Right lobe of liver (tissue), 4 donors: ENCODE measurements around the gene TOGARAM2.

ENCODE experiments used
- POLR2A ChIP-seq: fragments of 450-650 bp; IDR thresholded peaks from one replicate; pipeline ENCODE4 v1.6.1; 2017; ENCODE audit warnings: antibody characterized with exemption, mild to moderate bottlenecking
- TF ChIP-seq, protein P1 (sequence below), 4 donors: fragments of 200-600 bp in 3 of 4; fragments of 450-650 bp in 1 of 4; IDR thresholded peaks; one replicate each; pipeline versions ENCODE4 v1.5.1 to v1.8.0; 2016 to 2022; ENCODE audit warnings: antibody characterized with exemption in 4 of 4, mild to moderate bottlenecking in 2 of 4
- donor health status: DM: no; HTN: no; CAD: no.
- donor health status: DM: no; HTN: no; CAD: no.
- donor health status: DM: no; HTN: yes; CAD: no.

- TF ChIP-seq, protein P1, sequence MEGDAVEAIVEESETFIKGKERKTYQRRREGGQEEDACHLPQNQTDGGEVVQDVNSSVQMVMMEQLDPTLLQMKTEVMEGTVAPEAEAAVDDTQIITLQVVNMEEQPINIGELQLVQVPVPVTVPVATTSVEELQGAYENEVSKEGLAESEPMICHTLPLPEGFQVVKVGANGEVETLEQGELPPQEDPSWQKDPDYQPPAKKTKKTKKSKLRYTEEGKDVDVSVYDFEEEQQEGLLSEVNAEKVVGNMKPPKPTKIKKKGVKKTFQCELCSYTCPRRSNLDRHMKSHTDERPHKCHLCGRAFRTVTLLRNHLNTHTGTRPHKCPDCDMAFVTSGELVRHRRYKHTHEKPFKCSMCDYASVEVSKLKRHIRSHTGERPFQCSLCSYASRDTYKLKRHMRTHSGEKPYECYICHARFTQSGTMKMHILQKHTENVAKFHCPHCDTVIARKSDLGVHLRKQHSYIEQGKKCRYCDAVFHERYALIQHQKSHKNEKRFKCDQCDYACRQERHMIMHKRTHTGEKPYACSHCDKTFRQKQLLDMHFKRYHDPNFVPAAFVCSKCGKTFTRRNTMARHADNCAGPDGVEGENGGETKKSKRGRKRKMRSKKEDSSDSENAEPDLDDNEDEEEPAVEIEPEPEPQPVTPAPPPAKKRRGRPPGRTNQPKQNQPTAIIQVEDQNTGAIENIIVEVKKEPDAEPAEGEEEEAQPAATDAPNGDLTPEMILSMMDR (IDR thresholded peaks at IDR 0.05), result no peak
- TF ChIP-seq POLR2A, result no peak
These were observed 75.4 kb downstream of the TOGARAM2 start for GRCh38 chr2:29056452-29056851.
